ENCODE results near the gene SELENOF. TPM values are rescaled to one million over a fixed set of nuclear protein-coding genes. Genes with fewer than 3 reads are reported as not detected.
"Not testable (repeated sequence)": the region's sequence is repeated elsewhere in the genome, so short reads cannot be mapped to it uniquely, and the experiment has no call there.

SELENOF gene
- total RNA-seq, 1 experiment from 2014 or later: 280 TPM

- DNase-seq (ENCODE audit: low read depth): not testable (repeated sequence)
These were observed 99.8 kb downstream of the SELENOF start for GRCh38 chr1:86814118-86814517.

Other genes starting within 250 kb of the SELENOF start
- 45.1 and 60.4 TPM in 2 replicates for gene SH3GLB1, start 209.6 kb downstream of the SELENOF start, total RNA-seq (2014; rRNA removed; shearing (Covaris generic))
- gene HS2ST1, start 509 bp upstream of the SELENOF start, total RNA-seq (2014; rRNA removed; shearing (Covaris generic)): 17.8 and 21.5 TPM in 2 replicates

Data from Daoy (cell line).